HEK293 (cell line): ENCODE measurements around the gene NRP2.

Experiments used
- CTCF ChIA-PET: fragments of 350-600 bp; formaldehyde crosslinking; extraction: SDS; loops from one replicate; lab custom pipeline; 2021; ENCODE audit warnings: antibody characterized with exemption; lab: Yijun Ruan, JAX
- POLR2A ChIA-PET: fragments of 300-600 bp; formaldehyde crosslinking; extraction: SDS; loops from one replicate; lab custom pipeline; 2020; ENCODE audit warnings: antibody characterized with exemption, inconsistent platforms; lab: Yijun Ruan, JAX
- H3K27ac ChIP-seq: fragments of 200-500 bp; sonication (Bioruptor generic); 2 replicates; pipeline ENCODE4 v1.5.1; 2014; ENCODE audit warnings: low read depth, low read length, control low read depth, inconsistent platforms; ENCODE audit errors: extremely low read depth
- H3K36me3 ChIP-seq, 2 experiments: fragments of 200-500 bp in 1 of 2; sonication (Bioruptor generic) in 1 of 2; 1 replicate in 1 of 2; 2 replicates in 1 of 2; pipeline ENCODE4 v1.5.1; 2014 to 2017; ENCODE audit warnings: inconsistent platforms in 2 of 2, low read length in 2 of 2; ENCODE audit not compliant: control insufficient read depth in 2 of 2, insufficient read depth in 1 of 2
- H3K4me1 ChIP-seq: fragments of 200-500 bp; sonication (Bioruptor generic); 2 replicates; pipeline ENCODE4 v1.5.1; 2014; ENCODE audit warnings: mild to moderate bottlenecking, low read length, inconsistent platforms; ENCODE audit not compliant: control insufficient read depth, insufficient read depth
- H3K4me3 ChIP-seq: 2 replicates; pipeline ENCODE4 v1.5.1; 2011; ENCODE audit warnings: low read depth, mild to moderate bottlenecking, control low read depth, low read length, moderate library complexity
- H3K9me3 ChIP-seq: fragments of 200-500 bp; sonication (Bioruptor generic); 2 replicates; pipeline ENCODE4 v1.5.1; 2014; ENCODE audit warnings: low read depth, low read length, inconsistent platforms; ENCODE audit not compliant: control insufficient read depth, insufficient read depth
- INSM2 ChIP-seq: fragments of 450-650 bp; formaldehyde crosslinking; IDR thresholded peaks from 2 replicates; pipeline ENCODE4 v1.5.1; 2016; ENCODE audit warnings: missing biosample characterization, missing genetic modification characterization
- KLF10 ChIP-seq: fragments of 450-650 bp; IDR thresholded peaks from 2 replicates; pipeline ENCODE4 v1.5.1; 2018; ENCODE audit warnings: missing biosample characterization, mild to moderate bottlenecking, missing genetic modification characterization
- KLF8 ChIP-seq: fragments of 450-650 bp; formaldehyde crosslinking; IDR thresholded peaks from 2 replicates; pipeline ENCODE4 v1.5.1; 2016; ENCODE audit warnings: missing biosample characterization, missing genetic modification characterization
- RBAK ChIP-seq: fragments of 450-650 bp; formaldehyde crosslinking; IDR thresholded peaks from 2 replicates; pipeline ENCODE4 v1.5.1; 2016; ENCODE audit warnings: missing biosample characterization, missing genetic modification characterization
- TSHZ1 ChIP-seq: fragments of 450-650 bp; formaldehyde crosslinking; IDR thresholded peaks from 2 replicates; pipeline ENCODE4 v1.5.1; 2016; ENCODE audit warnings: missing biosample characterization, missing genetic modification characterization, borderline replicate concordance
- ZNF26 ChIP-seq: fragments of 450-650 bp; formaldehyde crosslinking; IDR thresholded peaks from 2 replicates; pipeline ENCODE4 v1.5.1; 2016; ENCODE audit warnings: missing biosample characterization, missing genetic modification characterization
- ZNF266 ChIP-seq: fragments of 450-650 bp; formaldehyde crosslinking; IDR thresholded peaks from 2 replicates; pipeline ENCODE4 v1.5.1; 2016; ENCODE audit warnings: missing biosample characterization, missing genetic modification characterization, low read depth
- ZNF302 ChIP-seq: fragments of 450-650 bp; formaldehyde crosslinking; IDR thresholded peaks from 2 replicates; pipeline ENCODE4 v1.5.1; 2016; ENCODE audit warnings: missing biosample characterization, missing genetic modification characterization, low read depth
- ZNF426 ChIP-seq: fragments of 450-650 bp; formaldehyde crosslinking; IDR thresholded peaks from 2 replicates; pipeline ENCODE4 v1.5.1; 2017; ENCODE audit warnings: missing biosample characterization, missing genetic modification characterization, mild to moderate bottlenecking, inconsistent platforms, moderate library complexity
- ZNF449 ChIP-seq: fragments of 450-650 bp; formaldehyde crosslinking; IDR thresholded peaks from 2 replicates; pipeline ENCODE4 v1.5.1; 2017; ENCODE audit warnings: missing biosample characterization, mild to moderate bottlenecking, missing genetic modification characterization, moderate library complexity
- ZNF488 ChIP-seq: fragments of 450-650 bp; formaldehyde crosslinking; IDR thresholded peaks from 2 replicates; pipeline ENCODE4 v1.5.1; 2016; ENCODE audit warnings: missing biosample characterization, missing genetic modification characterization
- ZNF561 ChIP-seq: fragments of 450-650 bp; IDR thresholded peaks from 2 replicates; pipeline ENCODE4 v1.5.1; 2018; ENCODE audit warnings: missing biosample characterization, missing genetic modification characterization, borderline replicate concordance
- ZNF776 ChIP-seq: fragments of 450-650 bp; formaldehyde crosslinking; IDR thresholded peaks from 2 replicates; pipeline ENCODE4 v1.5.0; 2017; ENCODE audit warnings: missing biosample characterization, missing genetic modification characterization, borderline replicate concordance

The NRP2 gene

GRCh38 chr2:205673312-205673711, 9.0 kb upstream of the NRP2 start:
- POLR2A ChIA-PET = no interaction called here
- no peak overlapping the region for H3K4me3 ChIP-seq

More at GRCh38 chr2:205673312-205673711, 9.0 kb upstream of the NRP2 start:
- Histone ChIP-seq H3K36me3 (no peaks in the 10 kb centered on the region), H3K4me1 (no peaks in the 10 kb centered on the region), H3K27ac (no peak overlapping the region), H3K9me3 (no peaks in the 10 kb centered on the region)
- CTCF ChIA-PET = interaction anchor here (0.6 kb wide), 1 partner anchor 17 kb away, joined by 4 read pairs; no protein-coding TSS in a partner anchor
- TF ChIP-seq ZNF561 (no peak), ZNF488 (no peak), ZNF26 (tag by site-specific recombination) (no peak), KLF8 (tag by site-specific recombination) (no peak), TSHZ1 (tag by site-specific recombination) (no peak), ZNF426 (tag by site-specific recombination) (no peak), ZNF776 (tag by site-specific recombination) (no peak), RBAK (tag by site-specific recombination) (no peak), KLF10 (tag by site-specific recombination) (no peak), ZNF302 (tag by site-specific recombination) (no peak), ZNF266 (tag by site-specific recombination) (no peak), INSM2 (no peak), ZNF449 (tag by site-specific recombination) (no peak)
